ENCODE measurements around the gene CALD1. TPM values are rescaled to one million over a fixed set of nuclear protein-coding genes. Genes with fewer than 3 reads are reported as not detected.

Gene CALD1
- total RNA-seq, 1 donor: 3,507 TPM

DNA sequence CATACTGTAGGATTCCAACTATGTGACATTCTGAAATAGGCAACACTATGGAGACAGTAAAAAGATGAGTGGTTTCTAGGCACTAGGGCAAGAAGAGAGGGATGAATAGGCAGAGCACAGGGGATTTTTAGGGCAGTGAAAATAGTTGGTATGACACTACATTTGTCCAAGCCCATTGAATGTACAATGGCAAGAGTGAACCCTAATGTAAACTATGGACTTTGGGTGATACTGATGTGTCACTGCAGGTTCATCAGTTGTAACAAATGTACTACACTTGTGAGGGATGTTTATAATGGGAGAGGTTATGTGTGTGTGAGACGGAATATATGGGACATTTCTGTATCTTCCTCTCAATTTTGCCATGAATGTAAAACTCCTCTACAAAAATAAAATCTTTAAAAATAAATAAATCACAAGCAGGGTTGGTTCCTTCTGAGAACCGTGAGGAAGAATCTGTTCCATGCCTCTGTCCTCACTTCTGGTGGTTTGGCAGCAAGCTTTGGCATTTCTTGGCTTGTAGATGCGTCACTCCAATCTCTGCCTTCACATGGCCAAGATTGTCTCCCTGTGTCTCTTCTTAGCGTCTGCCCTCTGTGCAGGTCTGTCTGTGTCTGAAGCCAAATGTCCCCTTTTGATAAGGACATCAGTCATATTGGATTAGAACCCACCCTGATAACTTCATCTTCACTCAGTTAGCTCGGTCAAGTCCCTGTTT, 123.8 kb downstream of the CALD1 start:
- no peak for DNase-seq (ENCODE audit: low read depth)
- H3K4me3 ChIP-seq (ENCODE audit: low read depth, low read length): no peak overlapping the region
- TF ChIP-seq, protein P1, sequence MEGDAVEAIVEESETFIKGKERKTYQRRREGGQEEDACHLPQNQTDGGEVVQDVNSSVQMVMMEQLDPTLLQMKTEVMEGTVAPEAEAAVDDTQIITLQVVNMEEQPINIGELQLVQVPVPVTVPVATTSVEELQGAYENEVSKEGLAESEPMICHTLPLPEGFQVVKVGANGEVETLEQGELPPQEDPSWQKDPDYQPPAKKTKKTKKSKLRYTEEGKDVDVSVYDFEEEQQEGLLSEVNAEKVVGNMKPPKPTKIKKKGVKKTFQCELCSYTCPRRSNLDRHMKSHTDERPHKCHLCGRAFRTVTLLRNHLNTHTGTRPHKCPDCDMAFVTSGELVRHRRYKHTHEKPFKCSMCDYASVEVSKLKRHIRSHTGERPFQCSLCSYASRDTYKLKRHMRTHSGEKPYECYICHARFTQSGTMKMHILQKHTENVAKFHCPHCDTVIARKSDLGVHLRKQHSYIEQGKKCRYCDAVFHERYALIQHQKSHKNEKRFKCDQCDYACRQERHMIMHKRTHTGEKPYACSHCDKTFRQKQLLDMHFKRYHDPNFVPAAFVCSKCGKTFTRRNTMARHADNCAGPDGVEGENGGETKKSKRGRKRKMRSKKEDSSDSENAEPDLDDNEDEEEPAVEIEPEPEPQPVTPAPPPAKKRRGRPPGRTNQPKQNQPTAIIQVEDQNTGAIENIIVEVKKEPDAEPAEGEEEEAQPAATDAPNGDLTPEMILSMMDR (IDR thresholded peaks at IDR 0.05; ENCODE audit: insufficient read depth, low read depth, low read length): no peak

DNA sequence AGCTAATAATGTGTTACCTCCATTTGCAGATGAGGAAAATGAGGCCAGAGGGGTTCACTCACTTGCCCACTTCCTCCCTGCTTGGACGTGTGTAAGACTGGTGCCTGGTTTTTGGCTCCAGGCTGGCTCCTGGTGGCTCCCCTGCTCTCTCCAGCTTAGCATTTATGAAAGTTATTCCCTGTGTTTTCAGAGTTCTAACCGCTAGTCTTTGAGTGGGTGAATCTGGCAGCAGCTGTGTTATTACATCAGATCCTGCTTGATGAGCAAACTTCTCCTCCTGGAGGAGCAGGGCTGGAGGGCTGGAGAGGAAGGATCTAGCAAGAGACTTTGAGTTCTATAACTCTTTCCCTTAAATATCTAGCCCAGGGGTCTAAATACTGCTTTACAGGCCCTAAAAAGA, 125.9 kb downstream of the CALD1 start:
- TF ChIP-seq, protein P1 (IDR thresholded peaks at IDR 0.05; ENCODE audit: insufficient read depth, low read depth, low read length): peak; percentile 43
- H3K4me3 ChIP-seq (ENCODE audit: low read depth, low read length): no peak overlapping the region
- peak; percentile 94 for DNase-seq (ENCODE audit: low read depth)

DNA sequence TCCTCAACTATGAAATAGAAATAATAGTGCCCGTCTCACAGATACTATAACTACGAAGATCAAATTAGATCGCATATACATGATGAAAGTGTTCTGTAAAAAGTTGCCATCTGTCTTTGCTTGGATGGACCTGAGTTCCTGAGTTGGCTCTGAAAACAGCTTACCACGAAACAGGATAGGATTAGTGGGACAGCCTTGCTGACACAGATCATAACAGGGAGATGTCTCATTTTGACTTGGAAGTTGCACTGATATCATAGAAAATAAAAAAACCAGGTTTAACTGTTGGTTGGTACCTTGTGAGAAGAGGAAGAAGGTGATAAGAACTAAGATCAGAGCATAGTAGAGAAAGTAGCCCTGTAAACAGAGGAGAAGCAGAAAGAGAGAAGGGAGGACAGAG, 127.6 kb downstream of the CALD1 start:
- DNase-seq (ENCODE audit: low read depth): no peak
- TF ChIP-seq, protein P1 (IDR thresholded peaks at IDR 0.05; ENCODE audit: insufficient read depth, low read depth, low read length): no peak
- H3K4me3 ChIP-seq (ENCODE audit: low read depth, low read length): no peak overlapping the region

DNA sequence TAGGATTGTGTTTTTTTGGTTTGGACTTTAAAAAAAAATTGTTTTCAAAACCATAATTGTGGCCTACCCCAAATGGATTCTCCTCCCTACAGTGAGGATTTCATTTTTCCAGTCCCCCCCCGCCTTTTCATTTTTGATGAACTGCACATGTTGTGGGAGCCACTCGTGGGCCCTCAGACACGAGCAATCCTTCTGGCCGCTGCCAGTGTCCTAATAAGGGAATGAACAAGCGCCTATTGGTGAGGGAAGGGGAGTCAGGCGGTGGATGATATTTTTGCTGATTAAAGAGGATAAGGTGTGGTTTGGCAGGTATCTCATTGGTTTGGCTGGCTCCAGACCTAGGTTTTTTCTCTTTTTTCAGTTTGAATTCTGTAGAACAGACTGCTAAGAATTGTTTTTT, 128.2 kb downstream of the CALD1 start:
- DNase-seq (ENCODE audit: low read depth): no peak
- TF ChIP-seq, protein P1 (IDR thresholded peaks at IDR 0.05; ENCODE audit: insufficient read depth, low read depth, low read length): no peak

DNA sequence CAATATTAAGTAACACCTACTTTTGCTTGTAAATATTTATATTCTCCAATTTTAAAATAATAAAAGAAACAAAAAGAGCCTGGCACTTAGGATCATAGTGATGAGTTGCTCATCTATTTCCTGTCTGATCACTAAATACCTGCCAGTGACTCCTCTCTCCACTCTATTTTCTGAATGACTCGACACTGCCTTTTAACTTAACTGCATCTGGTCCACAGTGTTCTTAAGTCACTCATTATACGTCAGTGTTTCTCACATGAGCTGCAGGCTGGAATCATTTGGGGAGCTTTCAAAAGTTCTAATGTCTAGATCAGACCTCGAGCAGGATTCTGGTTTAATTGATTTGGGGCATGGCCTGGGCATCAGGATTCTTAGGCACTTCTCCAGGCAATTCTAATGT, 128.9 kb downstream of the CALD1 start:
- DNase-seq (ENCODE audit: low read depth): no peak
- no peak overlapping the region for H3K4me3 ChIP-seq (ENCODE audit: low read depth, low read length)
- TF ChIP-seq, protein P1 (IDR thresholded peaks at IDR 0.05; ENCODE audit: insufficient read depth, low read depth, low read length): no peak

More for the DNA sequence above, 128.2 kb downstream of the CALD1 start:
- no peak overlapping the region for H3K4me3 ChIP-seq (ENCODE audit: low read depth, low read length)

DNA sequence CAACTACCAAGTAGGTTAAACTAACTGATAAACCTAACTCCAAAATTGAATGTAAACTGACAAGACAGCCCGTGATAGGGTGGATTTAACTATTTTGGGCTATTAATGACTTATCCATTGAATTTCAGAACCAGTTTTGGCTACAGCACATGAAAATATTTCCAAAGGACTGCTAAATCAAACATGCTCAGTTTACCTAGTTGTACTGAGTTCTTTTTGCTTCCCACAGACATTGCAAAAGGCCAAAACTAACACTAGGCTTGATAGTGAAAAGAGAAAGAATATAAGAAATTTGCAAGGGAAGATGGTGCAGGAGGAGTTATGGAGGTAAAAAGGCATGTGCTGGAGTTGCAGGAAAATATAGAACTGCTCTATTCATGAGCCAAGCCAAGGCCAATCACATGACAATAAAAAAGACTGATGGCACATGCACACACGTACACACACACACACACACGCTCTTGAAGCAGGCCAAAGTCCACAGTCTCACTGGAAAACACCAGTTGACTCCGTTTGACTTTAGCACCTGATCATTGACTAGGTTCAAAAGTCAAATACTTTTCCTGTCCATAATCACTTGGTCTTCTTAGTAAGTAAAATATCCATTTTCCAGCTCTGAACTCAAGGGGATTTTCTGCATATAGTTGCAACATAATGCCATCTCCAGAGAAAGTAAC, 130.9 kb downstream of the CALD1 start:
- TF ChIP-seq, protein P1 (IDR thresholded peaks at IDR 0.05; ENCODE audit: insufficient read depth, low read depth, low read length): no peak
- H3K4me3 ChIP-seq (ENCODE audit: low read depth, low read length): no peak overlapping the region
- no peak for DNase-seq (ENCODE audit: low read depth)

Data from fibroblast of villous mesenchyme (primary cell).